Stromal cell of bone marrow (primary cell): ENCODE results near the gene SSBP4.

Source experiments
- DNase-seq: peaks from one replicate; pipeline ENCODE4 v3.0.0-alpha.2; 2012; ENCODE audit warnings: low read depth

The SSBP4 gene

GRCh38 chr19:18445262-18445948 is 26.2 kb downstream of the SSBP4 start:
- DNase-seq, result no peak

GRCh38 chr19:18446145-18446810 is 27.1 kb downstream of the SSBP4 start:
- no peak for DNase-seq

- DNase-seq, result no peak
Observed at GRCh38 chr19:18446811-18447359, 27.7 kb downstream of the SSBP4 start.

- no peak for DNase-seq
Observed at GRCh38 chr19:18449552-18449951, 30.4 kb downstream of the SSBP4 start.

GRCh38 chr19:18450021-18450930 is 31.1 kb downstream of the SSBP4 start:
- no peak for DNase-seq

- DNase-seq, result peak; percentile 40
Observed at GRCh38 chr19:18450931-18451836, 32.0 kb downstream of the SSBP4 start.

GRCh38 chr19:18452386-18452785 is 33.2 kb downstream of the SSBP4 start:
- no peak for DNase-seq

- no peak for DNase-seq
Observed at GRCh38 chr19:18453269-18454024, 34.2 kb downstream of the SSBP4 start.

GRCh38 chr19:18456279-18456678 is 37.1 kb downstream of the SSBP4 start:
- DNase-seq, result no peak

- DNase-seq, result no peak
Observed at GRCh38 chr19:18456974-18457373, 37.8 kb downstream of the SSBP4 start.

GRCh38 chr19:18457483-18458331 is 38.5 kb downstream of the SSBP4 start:
- no peak for DNase-seq

- no peak for DNase-seq
Observed at GRCh38 chr19:18460900-18461299, 41.7 kb downstream of the SSBP4 start.

- DNase-seq, result no peak
Observed at GRCh38 chr19:18461471-18461870, 42.3 kb downstream of the SSBP4 start.

GRCh38 chr19:18464646-18465045 is 45.4 kb downstream of the SSBP4 start:
- peak; percentile 93 for DNase-seq

- no peak for DNase-seq
Observed at GRCh38 chr19:18465214-18465963, 46.2 kb downstream of the SSBP4 start.

- no peak for DNase-seq
Observed at GRCh38 chr19:18465964-18466339, 46.8 kb downstream of the SSBP4 start.

- DNase-seq, result no peak
Observed at GRCh38 chr19:18466354-18466753, 47.2 kb downstream of the SSBP4 start.

GRCh38 chr19:18467978-18468377 is 48.8 kb downstream of the SSBP4 start:
- no peak for DNase-seq

GRCh38 chr19:18468517-18468916 is 49.3 kb downstream of the SSBP4 start:
- no peak for DNase-seq
